GM12891 (cell line): Measurements from ENCODE around the gene MEAF6.

Source experiments
- PAX5 ChIP-seq: IDR thresholded peaks from 2 replicates; pipeline ENCODE4 v1.6.1; 2011; ENCODE audit warnings: low read length, moderate library complexity, mild to moderate bottlenecking; ENCODE audit not compliant: insufficient read depth, severe bottlenecking
- POLR2A ChIP-seq: IDR thresholded peaks from 2 replicates; pipeline ENCODE4 v1.6.1; 2011; ENCODE audit warnings: low read depth, low read length, control low read depth
- POLR2AphosphoS5 ChIP-seq: IDR thresholded peaks from 2 replicates; pipeline ENCODE4 v1.6.1; 2011; ENCODE audit warnings: low read depth, low read length, control low read depth
- POU2F2 ChIP-seq: IDR thresholded peaks from 2 replicates; pipeline ENCODE4 v1.6.1; 2011; ENCODE audit warnings: low read depth, mild to moderate bottlenecking, control low read depth, low read length, moderate library complexity
- SPI1 ChIP-seq: IDR thresholded peaks from 2 replicates; pipeline ENCODE4 v1.6.1; 2011; ENCODE audit warnings: low read depth, low read length, control low read depth
- TAF1 ChIP-seq: IDR thresholded peaks from 2 replicates; pipeline ENCODE4 v1.6.1; 2011; ENCODE audit warnings: low read depth, low read length, control low read depth

DNA sequence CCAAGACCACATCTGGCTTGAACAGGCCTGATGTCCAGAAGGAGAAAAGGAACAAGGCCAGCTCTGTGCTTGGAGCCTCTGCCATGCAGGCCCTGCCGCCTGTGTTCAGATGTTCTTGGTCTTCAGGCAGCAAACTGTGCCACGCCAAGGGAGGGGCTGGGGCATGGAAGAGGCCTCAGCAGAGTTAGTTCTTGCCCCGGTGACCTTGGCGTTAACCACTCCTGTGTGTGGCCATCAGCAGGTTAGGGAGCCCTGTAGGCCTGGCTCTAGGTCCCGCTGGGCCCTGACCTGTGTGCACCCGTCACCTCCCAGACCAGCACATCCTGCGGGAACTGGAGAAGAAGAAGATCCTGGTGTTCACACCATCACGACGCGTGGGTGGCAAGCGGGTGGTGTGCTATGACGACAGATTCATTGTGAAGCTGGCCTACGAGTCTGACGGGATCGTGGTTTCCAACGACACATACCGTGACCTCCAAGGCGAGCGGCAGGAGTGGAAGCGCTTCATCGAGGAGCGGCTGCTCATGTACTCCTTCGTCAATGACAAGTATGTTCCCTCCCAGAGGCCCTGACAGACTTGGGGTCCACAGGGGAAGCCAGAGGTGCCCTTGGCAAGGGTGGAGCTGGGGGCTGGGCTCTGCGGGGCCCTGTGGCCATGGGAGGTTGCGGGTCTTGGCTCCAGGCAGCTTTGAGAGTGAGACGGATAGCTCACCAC, 33.1 kb downstream of the MEAF6 start:
- TF ChIP-seq POLR2A = no peak; the same call in 1 of the 2 replicates
- no peak for TF ChIP-seq POLR2AphosphoS5
- no peak for TF ChIP-seq TAF1
- TF ChIP-seq SPI1 = no peak
- TF ChIP-seq PAX5 = no peak
- no peak for TF ChIP-seq POU2F2
